ENCODE results near the gene PARM1. TPM values are rescaled to one million over a fixed set of nuclear protein-coding genes. Genes with fewer than 3 reads are reported as not detected.
A peak's percentile ranks its signal among the peaks of the same experiment; 100 is the strongest.

Gene PARM1
- total RNA-seq, 1 donor from 2014 or later, result 116 TPM

DNA sequence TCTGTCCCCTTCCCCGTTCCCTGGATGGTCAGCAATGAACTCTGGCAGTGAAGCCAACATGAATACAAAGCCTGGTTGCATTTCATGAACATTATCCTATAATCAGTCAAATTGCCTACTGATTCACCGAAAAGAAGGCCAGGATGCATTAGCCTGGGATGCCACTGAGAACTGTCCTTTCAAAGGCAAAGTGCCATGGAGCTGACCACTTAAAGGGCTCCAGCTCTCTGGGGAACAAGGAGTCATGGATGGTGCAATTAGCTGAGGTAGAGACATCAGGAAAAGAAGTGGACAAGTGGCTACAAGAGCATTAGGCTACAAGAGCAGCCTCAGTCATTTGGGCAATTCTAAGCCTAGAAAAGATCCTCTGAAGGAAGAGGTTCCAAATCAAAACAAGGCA is 69.0 kb downstream of the PARM1 start:
- intact Hi-C loops (cut with DNase I), result loop anchor here (5.0 kb wide), 1 partner anchor 70 kb away; the partner anchor contains the start of gene PARM1
- no peak for DNase-seq (ENCODE audit: low spot score in 2 of 2)
- Histone ChIP-seq H3K27ac (peak overlapping the region; percentile 23 to 46), H3K9me3 (no peaks in the 10 kb centered on the region), H3K4me1 (peaks cover 0 to 40% of the 10 kb centered on the region in 2 donors), H3K4me3 (no peak overlapping the region), H3K36me3 (no peaks in the 10 kb centered on the region), H3K27me3 (no peaks in the 10 kb centered on the region)
- TF ChIP-seq, protein P1, sequence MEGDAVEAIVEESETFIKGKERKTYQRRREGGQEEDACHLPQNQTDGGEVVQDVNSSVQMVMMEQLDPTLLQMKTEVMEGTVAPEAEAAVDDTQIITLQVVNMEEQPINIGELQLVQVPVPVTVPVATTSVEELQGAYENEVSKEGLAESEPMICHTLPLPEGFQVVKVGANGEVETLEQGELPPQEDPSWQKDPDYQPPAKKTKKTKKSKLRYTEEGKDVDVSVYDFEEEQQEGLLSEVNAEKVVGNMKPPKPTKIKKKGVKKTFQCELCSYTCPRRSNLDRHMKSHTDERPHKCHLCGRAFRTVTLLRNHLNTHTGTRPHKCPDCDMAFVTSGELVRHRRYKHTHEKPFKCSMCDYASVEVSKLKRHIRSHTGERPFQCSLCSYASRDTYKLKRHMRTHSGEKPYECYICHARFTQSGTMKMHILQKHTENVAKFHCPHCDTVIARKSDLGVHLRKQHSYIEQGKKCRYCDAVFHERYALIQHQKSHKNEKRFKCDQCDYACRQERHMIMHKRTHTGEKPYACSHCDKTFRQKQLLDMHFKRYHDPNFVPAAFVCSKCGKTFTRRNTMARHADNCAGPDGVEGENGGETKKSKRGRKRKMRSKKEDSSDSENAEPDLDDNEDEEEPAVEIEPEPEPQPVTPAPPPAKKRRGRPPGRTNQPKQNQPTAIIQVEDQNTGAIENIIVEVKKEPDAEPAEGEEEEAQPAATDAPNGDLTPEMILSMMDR (IDR thresholded peaks at IDR 0.05), result no peak

DNA sequence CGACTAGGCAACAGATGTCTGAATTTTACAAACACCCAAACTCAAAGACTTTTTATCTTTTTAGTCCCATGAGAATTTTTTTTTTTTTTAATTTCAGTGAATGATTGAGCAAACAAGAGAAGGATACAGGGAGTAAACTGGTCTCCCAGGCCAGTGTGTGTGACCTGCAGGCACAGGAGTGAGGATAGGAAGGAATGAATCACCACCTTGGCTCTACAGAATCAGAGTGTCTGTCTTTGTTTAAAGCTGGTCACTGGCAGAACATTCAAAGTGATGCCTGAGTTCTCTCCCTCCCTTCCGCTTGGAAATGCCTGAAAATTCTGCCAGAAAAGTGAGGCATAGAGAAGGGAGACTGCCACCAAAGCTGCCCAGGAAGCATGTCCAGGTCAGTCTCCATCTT is 69.5 kb downstream of the PARM1 start:
- no peaks in the 10 kb centered on the region for H3K36me3 ChIP-seq
- no peak overlapping the region for H3K4me3 ChIP-seq
- intact Hi-C loops (cut with DNase I), result loop anchor here (5.0 kb wide), 1 partner anchor 70 kb away; the partner anchor contains the start of gene PARM1
- peak overlapping the region; percentile 46 to 61 for H3K27ac ChIP-seq
- TF ChIP-seq, protein P1 (IDR thresholded peaks at IDR 0.05), result no peak
- no peaks in the 10 kb centered on the region for H3K9me3 ChIP-seq
- peaks cover 0 to 40% of the 10 kb centered on the region in 2 donors for H3K4me1 ChIP-seq
- no peaks in the 10 kb centered on the region for H3K27me3 ChIP-seq
- DNase-seq (ENCODE audit: low spot score in 2 of 2), result no peak

DNA sequence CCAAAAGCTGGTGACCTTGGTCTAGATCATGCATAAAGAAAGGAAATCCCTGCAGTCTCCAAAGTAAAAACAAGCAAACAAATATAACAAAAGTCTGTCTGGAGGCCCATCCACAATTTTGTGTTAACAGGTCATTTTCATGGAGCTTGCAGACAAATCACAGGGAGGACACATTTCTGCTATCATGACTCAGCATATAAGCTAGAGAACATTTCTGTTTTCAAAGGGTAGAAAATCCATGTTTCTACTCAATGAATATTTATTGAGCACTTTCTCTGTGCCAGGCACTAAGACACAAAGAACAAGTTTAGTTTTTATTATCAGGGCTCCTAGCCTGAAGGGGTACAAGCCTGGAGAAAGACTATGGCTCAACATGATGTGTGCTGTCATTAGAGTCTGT is 71.1 kb downstream of the PARM1 start:
- Histone ChIP-seq H3K36me3 (no peaks in the 10 kb centered on the region), H3K9me3 (no peaks in the 10 kb centered on the region), H3K27me3 (no peaks in the 10 kb centered on the region), H3K4me3 (no peak overlapping the region), H3K27ac (peak overlapping the region in 1 of 2 donors; percentile 53), H3K4me1 (peaks cover 0 to 33% of the 10 kb centered on the region in 2 donors)
- intact Hi-C loops (cut with DNase I), result loop anchor here (5.0 kb wide), 1 partner anchor 72 kb away; the partner anchor contains the start of gene PARM1
- TF ChIP-seq, protein P1 (IDR thresholded peaks at IDR 0.05), result no peak
- no peak for DNase-seq (ENCODE audit: low spot score in 2 of 2)

DNA sequence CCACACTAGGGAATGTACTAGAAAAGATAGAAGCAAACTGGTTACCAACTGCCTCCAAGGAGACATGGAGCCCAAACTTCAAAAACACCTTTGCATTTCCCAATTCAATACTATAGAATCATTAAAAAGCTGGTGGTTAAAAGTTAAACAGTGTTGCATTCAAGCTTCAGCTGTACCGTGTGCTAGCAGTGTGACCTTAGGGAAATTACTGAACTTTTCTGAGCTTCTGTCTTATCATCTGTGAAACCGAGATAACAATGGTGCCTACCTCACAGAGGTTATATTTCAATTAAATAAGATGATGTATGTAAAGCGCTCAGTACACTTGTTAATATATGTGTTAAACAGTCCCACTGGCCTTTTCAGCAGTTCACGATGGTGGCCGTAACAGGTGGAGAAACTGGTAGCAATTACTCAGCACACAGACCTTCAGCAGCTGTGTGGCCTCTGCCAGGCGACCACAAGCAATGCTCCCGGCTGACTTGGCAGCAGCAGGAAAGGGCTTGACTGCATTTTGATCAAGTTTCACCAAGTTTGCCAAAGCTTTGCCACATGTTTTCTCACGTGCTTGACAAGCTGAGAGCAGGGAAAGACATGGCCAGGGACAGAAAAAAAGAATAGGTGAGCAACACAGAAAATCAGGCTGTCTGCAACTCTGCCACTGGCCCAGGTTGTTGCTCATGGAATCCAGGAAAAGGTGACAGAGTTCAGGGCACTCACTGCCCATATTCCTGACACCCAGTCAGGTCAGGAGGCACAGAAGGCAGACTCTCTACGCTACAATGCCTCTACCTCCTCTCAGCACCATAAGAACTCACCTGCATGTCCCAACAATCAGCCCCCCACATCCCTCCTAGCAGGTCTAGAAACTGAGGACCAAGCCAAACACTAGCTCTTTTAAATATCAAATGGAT is 72.1 kb downstream of the PARM1 start:
- H3K4me3 ChIP-seq, result no peak overlapping the region
- no peaks in the 10 kb centered on the region for H3K27me3 ChIP-seq
- H3K4me1 ChIP-seq, result peaks cover 0 to 33% of the 10 kb centered on the region in 2 donors
- H3K27ac ChIP-seq, result peak overlapping the region; percentile 44 to 53
- no peaks in the 10 kb centered on the region for H3K36me3 ChIP-seq
- intact Hi-C loops (cut with DNase I), result loop anchor here (5.0 kb wide), 1 partner anchor 73 kb away; the partner anchor contains the start of gene PARM1
- TF ChIP-seq, protein P1 (IDR thresholded peaks at IDR 0.05), result no peak
- DNase-seq (ENCODE audit: low spot score in 2 of 2), result peak in 1 of 2 donors; percentile 63
- H3K9me3 ChIP-seq, result no peaks in the 10 kb centered on the region

DNA sequence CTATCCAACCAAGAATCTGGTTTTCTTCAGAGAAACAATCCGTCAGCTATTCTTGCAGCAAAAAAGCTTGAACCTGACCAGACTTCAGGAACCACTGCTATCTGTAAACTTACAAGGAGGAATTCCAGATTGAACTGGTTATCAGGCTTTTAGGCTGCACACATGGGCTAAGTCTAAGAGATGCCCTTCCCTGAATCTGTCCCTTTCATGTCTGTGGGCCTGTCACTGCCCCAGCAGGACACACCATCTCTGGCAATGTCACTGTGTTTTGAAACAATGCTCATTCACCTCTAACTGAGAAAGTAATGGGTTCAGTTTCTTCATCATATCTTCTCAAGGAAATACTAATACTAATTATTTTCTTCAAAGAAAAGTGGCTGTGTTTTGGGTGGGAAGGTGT is 72.8 kb downstream of the PARM1 start:
- H3K27ac ChIP-seq, result peak overlapping the region; percentile 44 to 53
- no peak overlapping the region for H3K4me3 ChIP-seq
- no peaks in the 10 kb centered on the region for H3K9me3 ChIP-seq
- intact Hi-C loops (cut with DNase I), result no loop called here
- no peaks in the 10 kb centered on the region for H3K27me3 ChIP-seq
- DNase-seq (ENCODE audit: low spot score in 2 of 2), result no peak
- peaks cover 0 to 33% of the 10 kb centered on the region in 2 donors for H3K4me1 ChIP-seq
- TF ChIP-seq, protein P1 (IDR thresholded peaks at IDR 0.05), result no peak
- H3K36me3 ChIP-seq, result no peaks in the 10 kb centered on the region
